T-helper 9 cell (primary cell): ENCODE results near the gene EML6.

ENCODE experiments used
- DNase-seq: peaks from one replicate; pipeline ENCODE4 v3.0.0-alpha.2; 2020

EML6 gene

GRCh38 chr2:54920660-54921059 lies 197.2 kb downstream of the EML6 start:
- no peak for DNase-seq

DNA sequence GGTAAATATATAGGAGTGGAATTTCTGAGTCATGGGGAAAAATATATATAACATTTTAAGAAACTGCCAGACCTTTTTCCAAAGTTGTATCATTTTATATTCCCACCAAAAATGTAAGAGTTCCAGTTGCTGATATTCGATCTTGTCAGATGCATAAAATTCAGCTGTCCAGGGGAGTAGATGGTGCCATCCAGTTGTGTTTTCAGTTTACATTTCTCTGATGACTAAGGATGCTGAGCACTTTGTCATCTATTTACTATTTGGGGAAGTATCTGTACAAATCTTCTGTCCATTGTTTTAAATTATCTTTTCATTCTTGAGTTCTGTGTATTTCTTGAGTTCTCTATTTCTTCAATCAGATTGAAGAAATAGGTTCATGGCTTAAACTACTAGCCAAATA lies 200.7 kb downstream of the EML6 start:
- DNase-seq, result no peak

DNA sequence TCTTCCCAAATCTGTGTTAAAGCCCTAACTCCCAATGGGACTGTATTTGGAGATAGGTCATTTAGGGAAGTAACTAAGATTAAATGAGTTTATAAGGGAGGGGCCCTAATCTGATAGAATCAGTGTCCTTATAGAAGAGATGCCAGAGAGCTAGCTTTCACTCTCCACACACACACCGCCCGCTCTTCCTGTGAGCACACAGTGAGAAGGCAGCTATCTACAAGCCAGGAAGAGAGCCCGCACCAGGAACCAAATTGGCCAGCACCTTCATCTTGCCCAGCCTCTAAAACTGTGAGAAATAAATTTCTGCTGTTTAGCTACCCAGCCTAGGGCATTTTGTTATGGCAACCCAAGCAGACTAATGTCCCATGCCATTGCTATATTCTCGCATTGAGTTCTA lies 201.6 kb downstream of the EML6 start:
- no peak for DNase-seq

DNA sequence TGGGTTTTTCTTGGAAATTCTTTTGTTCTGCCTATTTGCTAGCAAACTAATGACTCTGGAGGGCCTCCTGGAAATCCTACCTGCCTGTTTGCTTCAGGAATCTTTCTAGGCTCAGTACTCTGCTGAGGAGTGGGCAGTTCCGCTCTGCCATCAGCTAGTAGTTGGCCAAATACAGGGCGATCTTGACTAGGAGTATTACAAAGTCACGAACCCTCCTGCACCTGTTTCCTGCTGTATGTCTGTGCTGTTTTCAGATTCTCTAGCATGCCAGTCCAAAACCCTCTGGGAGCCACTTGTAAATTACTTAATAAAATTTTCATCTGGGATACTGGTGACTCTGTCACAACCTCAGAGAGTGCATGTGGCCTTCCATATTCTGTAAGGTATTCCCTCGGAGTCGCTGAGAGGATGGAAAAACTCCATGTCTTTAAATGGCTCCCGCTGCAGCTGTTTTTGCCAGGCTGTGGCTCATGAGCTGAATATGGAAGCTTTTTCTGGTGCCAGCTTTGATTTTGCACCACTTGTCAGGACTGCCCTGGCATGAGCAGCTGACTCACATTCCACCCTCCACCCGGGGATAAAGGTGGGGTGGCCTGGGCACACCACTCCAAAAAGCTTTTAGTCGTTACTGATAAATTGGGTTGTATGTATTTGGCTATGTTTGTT lies 203.8 kb downstream of the EML6 start:
- DNase-seq, result no peak

- DNase-seq, result no peak
Measured at GRCh38 chr2:54927751-54928615, 204.5 kb downstream of the EML6 start.

DNA sequence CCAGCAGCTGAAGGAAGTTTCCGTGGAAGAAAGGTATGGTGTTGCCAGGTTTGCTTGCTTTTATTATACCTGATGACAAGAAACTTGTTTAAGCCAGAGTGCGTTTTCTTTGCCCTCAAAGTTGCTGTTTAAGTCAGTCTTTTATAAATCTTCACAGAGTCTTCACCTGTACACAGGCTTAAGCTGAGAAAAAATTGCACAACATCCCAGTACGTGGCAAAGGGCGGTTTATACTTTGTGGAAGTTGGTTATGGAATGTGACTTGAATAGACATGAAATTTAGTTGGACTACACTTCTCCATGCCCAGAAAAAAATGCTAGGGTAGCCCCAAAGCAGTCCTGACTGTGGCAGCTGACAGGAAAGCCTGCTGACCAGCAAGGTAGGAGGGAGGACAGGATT lies 205.3 kb downstream of the EML6 start:
- no peak for DNase-seq

DNA sequence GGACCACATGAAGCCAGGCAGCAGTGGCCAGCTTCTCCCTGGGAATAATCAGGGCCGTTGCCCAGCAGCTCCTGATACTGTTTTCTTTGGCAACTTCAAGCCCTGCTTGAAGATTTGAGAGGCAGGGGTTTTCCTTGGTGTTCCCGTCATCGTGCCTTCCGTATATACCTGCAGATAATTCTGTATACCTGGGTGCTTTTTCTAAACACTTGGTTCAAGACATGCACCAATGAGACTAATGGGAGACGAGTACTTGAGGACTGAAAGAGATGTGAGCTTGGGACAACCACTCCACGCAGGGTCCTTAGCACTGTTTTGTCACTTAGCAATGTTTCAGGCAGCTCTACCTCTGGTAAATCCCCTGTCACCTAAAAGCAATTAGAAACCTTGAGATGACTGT lies 208.0 kb downstream of the EML6 start:
- no peak for DNase-seq

DNA sequence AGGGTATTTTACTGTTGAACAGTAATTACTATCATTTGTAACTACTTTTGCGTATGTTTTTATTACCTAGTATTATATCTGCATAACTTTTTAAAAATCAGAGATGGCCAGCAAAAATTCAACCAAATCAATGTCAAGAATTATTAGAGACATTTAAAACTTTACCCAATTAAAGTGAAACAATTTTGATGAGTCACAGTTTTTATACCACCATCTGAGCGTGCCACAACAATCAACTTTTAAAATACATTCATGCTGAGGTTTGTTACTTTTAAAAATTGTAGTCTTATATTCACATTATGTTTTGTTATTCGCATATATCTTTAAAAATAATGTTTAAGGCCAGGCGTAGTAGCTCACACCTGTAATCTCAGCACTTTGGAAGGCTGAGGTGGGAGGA lies 211.9 kb downstream of the EML6 start:
- no peak for DNase-seq

DNA sequence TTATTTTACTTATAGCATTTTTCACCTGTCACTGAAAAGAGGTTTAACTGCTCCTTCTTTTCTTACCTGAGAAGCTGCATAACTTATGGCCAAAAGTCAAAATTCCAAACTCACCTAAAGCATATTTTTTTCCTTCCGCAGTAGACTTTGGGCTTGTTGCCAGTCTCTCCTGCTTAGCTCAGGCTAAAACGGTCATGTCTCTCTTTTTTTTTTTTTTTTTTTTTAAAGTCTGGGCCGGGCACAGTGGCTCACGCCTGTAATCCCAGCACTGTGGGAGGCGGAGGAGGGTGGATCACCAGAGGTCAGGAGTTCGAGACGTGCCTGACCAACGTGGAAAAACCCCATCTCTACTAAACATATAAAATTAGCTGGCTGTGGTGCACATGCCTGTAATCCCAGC lies 213.3 kb downstream of the EML6 start:
- no peak for DNase-seq

DNA sequence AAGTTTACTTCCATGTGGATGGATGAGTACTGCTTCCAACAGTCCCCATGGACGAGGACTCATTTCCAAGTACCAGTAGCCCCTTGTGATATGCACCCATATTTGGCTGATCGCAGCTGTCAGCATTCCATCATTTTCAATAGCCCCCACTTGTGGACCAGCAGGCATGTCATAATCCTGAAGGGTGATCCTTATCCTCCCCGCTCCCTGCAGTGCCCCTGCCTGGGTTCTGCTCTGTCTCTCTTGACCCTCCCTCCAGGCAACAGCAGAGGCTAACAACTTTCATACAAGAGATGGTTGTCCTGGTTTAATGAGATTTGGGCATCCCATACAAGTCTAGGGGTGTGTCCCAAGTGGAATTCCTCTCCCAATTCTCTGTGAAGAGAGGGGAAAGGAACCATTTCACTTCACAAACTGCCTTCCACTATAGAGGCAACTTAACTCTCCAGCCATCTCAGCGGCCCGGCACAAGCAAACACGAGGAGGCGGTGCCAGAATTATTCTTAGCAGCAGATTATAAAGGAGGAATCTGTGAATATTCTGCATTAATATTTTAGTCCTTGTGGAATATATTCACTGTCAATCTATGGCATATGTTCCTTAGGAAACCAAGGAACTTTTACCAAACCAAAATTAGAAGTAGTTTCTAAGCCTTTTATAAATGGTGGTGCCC lies 216.1 kb downstream of the EML6 start:
- no peak for DNase-seq

- no peak for DNase-seq
Measured at GRCh38 chr2:54940723-54941122, 217.3 kb downstream of the EML6 start.

DNA sequence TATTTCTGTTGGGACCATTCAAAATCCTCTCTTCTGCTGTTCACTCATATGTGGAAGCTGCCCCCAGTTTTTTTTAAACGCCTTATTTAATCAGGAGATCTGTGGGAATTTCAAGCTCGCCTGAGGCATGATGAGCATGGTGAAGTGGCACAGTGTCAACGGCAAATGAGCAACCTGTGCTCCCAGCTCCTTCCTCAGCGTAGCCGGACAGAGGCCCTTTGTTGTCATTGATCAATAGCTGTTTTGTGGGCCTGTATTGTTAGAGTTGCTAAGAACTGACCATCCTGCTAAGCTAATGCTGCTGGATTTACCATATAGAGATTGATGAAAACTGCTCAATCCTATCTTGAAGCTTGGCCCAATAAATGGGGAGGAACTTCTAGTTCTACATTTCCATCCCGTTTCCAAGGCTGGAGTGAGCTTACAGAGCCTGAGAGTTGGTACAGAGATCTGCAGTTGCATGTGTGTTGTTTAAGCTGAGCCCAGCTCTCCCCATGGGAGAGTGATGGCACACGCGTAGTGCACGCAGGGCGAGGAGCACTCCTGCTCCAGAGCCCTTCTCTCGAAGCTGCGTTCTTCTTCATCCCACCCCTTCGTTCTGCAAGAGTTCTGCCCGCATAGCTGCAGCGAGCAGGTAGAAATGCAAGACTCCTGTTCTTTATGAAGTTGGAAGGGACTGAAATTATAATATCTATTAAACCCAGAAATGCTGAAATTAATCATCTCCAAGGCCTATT lies 218.0 kb downstream of the EML6 start:
- no peak for DNase-seq

- no peak for DNase-seq
Measured at GRCh38 chr2:54942373-54942772, 218.9 kb downstream of the EML6 start.

- no peak for DNase-seq
Measured at GRCh38 chr2:54944724-54945326, 221.4 kb downstream of the EML6 start.

- no peak for DNase-seq
Measured at GRCh38 chr2:54945391-54946219, 222.1 kb downstream of the EML6 start.

- no peak for DNase-seq
Measured at GRCh38 chr2:54946220-54946805, 222.9 kb downstream of the EML6 start.

GRCh38 chr2:54947136-54947535 lies 223.7 kb downstream of the EML6 start:
- no peak for DNase-seq

- DNase-seq, result no peak
Measured at GRCh38 chr2:54947646-54948045, 224.2 kb downstream of the EML6 start.

GRCh38 chr2:54948120-54948519 lies 224.7 kb downstream of the EML6 start:
- no peak for DNase-seq

- no peak for DNase-seq
Measured at GRCh38 chr2:54949431-54949830, 226.0 kb downstream of the EML6 start.

DNA sequence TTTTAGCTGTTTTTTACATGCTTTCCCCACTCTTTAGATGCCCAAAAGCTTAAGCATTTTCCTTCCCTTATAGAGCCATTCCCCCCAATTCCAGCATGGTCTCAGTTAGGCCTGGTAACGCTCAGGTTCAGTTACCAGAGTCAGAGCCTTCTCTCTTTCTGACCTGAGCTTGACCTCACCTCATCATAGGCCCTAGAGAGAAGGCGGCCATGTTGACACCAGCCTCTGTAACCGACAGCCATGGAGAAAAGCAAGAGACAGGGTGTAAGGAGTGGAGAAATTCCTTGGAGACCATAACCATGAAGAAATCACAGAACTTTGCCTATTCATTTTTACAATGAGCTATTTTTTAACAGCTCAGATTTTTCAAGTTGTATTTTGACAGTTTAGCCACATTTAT lies 227.3 kb downstream of the EML6 start:
- DNase-seq, result no peak
